Astrocyte (in vitro differentiated cells and primary cell): ENCODE measurements around the gene NAP1L4.

ENCODE experiments used
- CTCF ChIP-seq: IDR thresholded peaks from 2 replicates; pipeline ENCODE4 v1.5.1; 2011; ENCODE audit warnings: low read depth, mild to moderate bottlenecking, inconsistent platforms, low read length, moderate library complexity; ENCODE audit not compliant: insufficient read depth
- EZH2 ChIP-seq: IDR thresholded peaks from 2 replicates; pipeline ENCODE4 v1.6.1; 2012; ENCODE audit warnings: mild to moderate bottlenecking, low read length, inconsistent platforms; ENCODE audit not compliant: insufficient read depth

GRCh38 chr11:2950825-2951224 is 41.3 kb downstream of the NAP1L4 start:
- TF ChIP-seq CTCF (no peak), EZH2 (no peak)
